Subcutaneous adipose tissue (tissue), 4 donors: ENCODE measurements around the gene PRC1. TPM values are rescaled to one million over a fixed set of nuclear protein-coding genes. Genes with fewer than 3 reads are reported as not detected.

Source experiments
- CTCF ChIP-seq: fragments of 450-650 bp; IDR thresholded peaks from one replicate; pipeline ENCODE4 v1.5.1; 2016; ENCODE audit warnings: low read depth, mild to moderate bottlenecking, control low read depth, antibody characterized with exemption, moderate library complexity
- total RNA-seq, 4 donors: library from RNA; depleted of rRNA; stranded (reverse); fragments of >200 nt; gene quantifications; one replicate each; pipeline ENCODE4 v1.1.0, GENCODE V29; 2016

The PRC1 gene
- total RNA-seq, 4 donors from 2014 or later, result 3.4 to 20.9 (median 13.7) TPM

GRCh38 chr15:90954712-90955623, 39.4 kb downstream of the PRC1 start, which contains the start of gene RCCD1:
TSS of gene RCCD1 (plus strand) at chr15:90954884. CDS start at chr15:90956735, 1,851 bp downstream.
- TF ChIP-seq CTCF, result no peak

- TF ChIP-seq CTCF, result no peak
Observed at GRCh38 chr15:90953947-90954711, 40.2 kb downstream of the PRC1 start.

GRCh38 chr15:90952901-90953677, 41.2 kb downstream of the PRC1 start:
- TF ChIP-seq CTCF, result no peak

- TF ChIP-seq CTCF, result no peak
Observed at GRCh38 chr15:90950676-90951075, 43.7 kb downstream of the PRC1 start.

GRCh38 chr15:90949979-90950675, 44.2 kb downstream of the PRC1 start:
- no peak for TF ChIP-seq CTCF

- TF ChIP-seq CTCF, result no peak
Observed at GRCh38 chr15:90948506-90948905, 45.8 kb downstream of the PRC1 start.
